HEK293 (cell line): ENCODE measurements around the gene RELT.

Experiments
- CTCF ChIA-PET: fragments of 350-600 bp; formaldehyde crosslinking; extraction: SDS; loops from one replicate; lab custom pipeline; 2021; ENCODE audit warnings: antibody characterized with exemption; lab: Yijun Ruan, JAX
- POLR2A ChIA-PET: fragments of 300-600 bp; formaldehyde crosslinking; extraction: SDS; loops from one replicate; lab custom pipeline; 2020; ENCODE audit warnings: antibody characterized with exemption, inconsistent platforms; lab: Yijun Ruan, JAX
- H3K27ac ChIP-seq: fragments of 200-500 bp; sonication (Bioruptor generic); 2 replicates; pipeline ENCODE4 v1.5.1; 2014; ENCODE audit warnings: low read depth, low read length, control low read depth, inconsistent platforms; ENCODE audit errors: extremely low read depth
- H3K36me3 ChIP-seq, 2 experiments: fragments of 200-500 bp in 1 of 2; sonication (Bioruptor generic) in 1 of 2; 1 replicate in 1 of 2; 2 replicates in 1 of 2; pipeline ENCODE4 v1.5.1; 2014 to 2017; ENCODE audit warnings: inconsistent platforms in 2 of 2, low read length in 2 of 2; ENCODE audit not compliant: control insufficient read depth in 2 of 2, insufficient read depth in 1 of 2
- H3K4me1 ChIP-seq: fragments of 200-500 bp; sonication (Bioruptor generic); 2 replicates; pipeline ENCODE4 v1.5.1; 2014; ENCODE audit warnings: mild to moderate bottlenecking, low read length, inconsistent platforms; ENCODE audit not compliant: control insufficient read depth, insufficient read depth
- H3K4me3 ChIP-seq: 2 replicates; pipeline ENCODE4 v1.5.1; 2011; ENCODE audit warnings: low read depth, mild to moderate bottlenecking, control low read depth, low read length, moderate library complexity
- H3K9me3 ChIP-seq: fragments of 200-500 bp; sonication (Bioruptor generic); 2 replicates; pipeline ENCODE4 v1.5.1; 2014; ENCODE audit warnings: low read depth, low read length, inconsistent platforms; ENCODE audit not compliant: control insufficient read depth, insufficient read depth
- GLIS2 ChIP-seq: fragments of 450-650 bp; formaldehyde crosslinking; IDR thresholded peaks from 2 replicates; pipeline ENCODE4 v1.5.1; 2016; ENCODE audit warnings: missing biosample characterization, missing genetic modification characterization
- HIC1 ChIP-seq: fragments of 450-650 bp; formaldehyde crosslinking; IDR thresholded peaks from 2 replicates; pipeline ENCODE4 v1.5.1; 2016; ENCODE audit warnings: missing biosample characterization, missing genetic modification characterization
- HOXA7 ChIP-seq: sonication (generic); formaldehyde crosslinking; IDR thresholded peaks from 2 replicates; pipeline ENCODE4 v1.8.1; 2022; ENCODE audit warnings: missing genetic modification reagents, borderline replicate concordance
- KLF9 ChIP-seq: fragments of 450-650 bp; formaldehyde crosslinking; IDR thresholded peaks from 2 replicates; pipeline ENCODE4 v1.5.1; 2016; ENCODE audit warnings: missing biosample characterization, missing genetic modification characterization, low read depth
- OVOL3 ChIP-seq: fragments of 450-650 bp; formaldehyde crosslinking; IDR thresholded peaks from 2 replicates; pipeline ENCODE4 v1.5.1; 2016; ENCODE audit warnings: missing biosample characterization, missing genetic modification characterization
- PRDM6 ChIP-seq: fragments of 450-650 bp; formaldehyde crosslinking; IDR thresholded peaks from 2 replicates; pipeline ENCODE4 v1.5.1; 2017; ENCODE audit warnings: missing biosample characterization, missing genetic modification characterization
- RBAK ChIP-seq: fragments of 450-650 bp; formaldehyde crosslinking; IDR thresholded peaks from 2 replicates; pipeline ENCODE4 v1.5.1; 2016; ENCODE audit warnings: missing biosample characterization, missing genetic modification characterization
- TSHZ1 ChIP-seq: fragments of 450-650 bp; formaldehyde crosslinking; IDR thresholded peaks from 2 replicates; pipeline ENCODE4 v1.5.1; 2016; ENCODE audit warnings: missing biosample characterization, missing genetic modification characterization, borderline replicate concordance
- YY1 ChIP-seq: fragments of 450-650 bp; formaldehyde crosslinking; IDR thresholded peaks from 2 replicates; pipeline ENCODE4 v1.5.1; 2018; ENCODE audit warnings: missing biosample characterization, missing genetic modification characterization
- ZBTB17 ChIP-seq: fragments of 450-650 bp; formaldehyde crosslinking; IDR thresholded peaks from 2 replicates; pipeline ENCODE4 v1.5.1; 2016; ENCODE audit warnings: missing biosample characterization, missing genetic modification characterization
- ZBTB20 ChIP-seq: fragments of 450-650 bp; formaldehyde crosslinking; IDR thresholded peaks from 2 replicates; pipeline ENCODE4 v1.5.1; 2016; ENCODE audit warnings: missing biosample characterization, missing genetic modification characterization
- ZBTB7A ChIP-seq: fragments of 450-650 bp; formaldehyde crosslinking; IDR thresholded peaks from 2 replicates; pipeline ENCODE4 v1.5.1; 2016; ENCODE audit warnings: low read depth, missing biosample characterization, missing genetic modification characterization
- ZNF133 ChIP-seq: fragments of 450-650 bp; formaldehyde crosslinking; IDR thresholded peaks from 2 replicates; pipeline ENCODE4 v1.5.1; 2016; ENCODE audit warnings: missing biosample characterization, missing genetic modification characterization
- ZNF140 ChIP-seq: fragments of 450-650 bp; formaldehyde crosslinking; IDR thresholded peaks from 2 replicates; pipeline ENCODE4 v1.5.1; 2016; ENCODE audit warnings: missing biosample characterization, missing genetic modification characterization
- ZNF16 ChIP-seq: fragments of 450-650 bp; formaldehyde crosslinking; IDR thresholded peaks from 2 replicates; pipeline ENCODE4 v1.5.1; 2016; ENCODE audit warnings: low read depth, missing biosample characterization, missing genetic modification characterization
- ZNF19 ChIP-seq: fragments of 450-650 bp; formaldehyde crosslinking; IDR thresholded peaks from 2 replicates; pipeline ENCODE4; 2016; ENCODE audit warnings: missing biosample characterization, missing genetic modification characterization, low read depth
- ZNF202 ChIP-seq: fragments of 450-650 bp; formaldehyde crosslinking; IDR thresholded peaks from 2 replicates; pipeline ENCODE4 v1.5.1; 2016; ENCODE audit warnings: missing biosample characterization, missing genetic modification characterization, borderline replicate concordance
- ZNF214 ChIP-seq: fragments of 450-650 bp; formaldehyde crosslinking; IDR thresholded peaks from 2 replicates; pipeline ENCODE4 v1.5.1; 2017; ENCODE audit warnings: missing biosample characterization, mild to moderate bottlenecking, missing genetic modification characterization, borderline replicate concordance
- ZNF266 ChIP-seq: fragments of 450-650 bp; formaldehyde crosslinking; IDR thresholded peaks from 2 replicates; pipeline ENCODE4 v1.5.1; 2016; ENCODE audit warnings: missing biosample characterization, missing genetic modification characterization, low read depth
- ZNF366 ChIP-seq: fragments of 450-650 bp; formaldehyde crosslinking; conservative IDR thresholded peaks from 2 replicates; pipeline ENCODE4 v1.5.1; 2016; ENCODE audit warnings: missing biosample characterization, missing genetic modification characterization
- ZNF416 ChIP-seq: fragments of 450-650 bp; formaldehyde crosslinking; IDR thresholded peaks from 2 replicates; pipeline ENCODE4 v1.5.1; 2016; ENCODE audit warnings: missing biosample characterization, missing genetic modification characterization
- ZNF513 ChIP-seq: fragments of 450-650 bp; IDR thresholded peaks from 2 replicates; pipeline ENCODE4 v1.5.1; 2018; ENCODE audit warnings: missing biosample characterization, missing genetic modification characterization
- ZNF521 ChIP-seq: fragments of 450-650 bp; formaldehyde crosslinking; IDR thresholded peaks from 2 replicates; pipeline ENCODE4 v1.5.1; 2017; ENCODE audit warnings: missing biosample characterization, mild to moderate bottlenecking, missing genetic modification characterization
- ZSCAN16 ChIP-seq: fragments of 450-650 bp; formaldehyde crosslinking; IDR thresholded peaks from 2 replicates; pipeline ENCODE4 v1.5.1; 2016; ENCODE audit warnings: missing biosample characterization, missing genetic modification characterization
- ZSCAN18 ChIP-seq: fragments of 450-650 bp; formaldehyde crosslinking; IDR thresholded peaks from 2 replicates; pipeline ENCODE4 v1.5.1; 2016; ENCODE audit warnings: missing biosample characterization, missing genetic modification characterization

Gene RELT

GRCh38 chr11:73428227-73428626 is 52.0 kb downstream of the RELT start:
- no peak overlapping the region for H3K4me3 ChIP-seq
- POLR2A ChIA-PET, result no interaction called here
- H3K4me1 ChIP-seq, result no peaks in the 10 kb centered on the region
- H3K9me3 ChIP-seq, result no peaks in the 10 kb centered on the region
- TF ChIP-seq ZNF202 (tag by site-specific recombination) (no peak), TSHZ1 (tag by site-specific recombination) (no peak), OVOL3 (tag by site-specific recombination) (no peak), ZNF266 (tag by site-specific recombination) (no peak), ZNF19 (tag by site-specific recombination) (no peak), ZNF214 (tag by site-specific recombination) (no peak), ZSCAN16 (tag by site-specific recombination) (no peak), PRDM6 (tag by site-specific recombination) (no peak), ZBTB20 (tag by site-specific recombination) (no peak), GLIS2 (no peak), ZNF416 (tag by site-specific recombination) (no peak), RBAK (tag by site-specific recombination) (no peak), ZNF133 (tag by site-specific recombination) (no peak), ZNF16 (tag by site-specific recombination) (no peak), ZSCAN18 (no peak), ZBTB17 (tag by site-specific recombination) (no peak), YY1 (tag by site-specific recombination) (no peak)
- CTCF ChIA-PET, result interaction anchor here (0.6 to 1.1 kb wide), 2 partner anchors 77 to 557 kb away, joined by 4 read pairs; no protein-coding TSS in a partner anchor
- H3K36me3 ChIP-seq, result peaks cover 0 to 7% of the 10 kb centered on the region in 2 experiments; a peak in 2 of 3 replicates
- H3K27ac ChIP-seq, result no peak overlapping the region

- Histone ChIP-seq H3K36me3 (peaks cover 0 to 7% of the 10 kb centered on the region in 2 experiments; a peak in 2 of 3 replicates), H3K4me1 (no peaks in the 10 kb centered on the region), H3K4me3 (no peak overlapping the region), H3K9me3 (no peaks in the 10 kb centered on the region), H3K27ac (no peak overlapping the region)
- POLR2A ChIA-PET, result no interaction called here
- CTCF ChIA-PET, result interaction anchor here (0.6 to 1.8 kb wide), 3 partner anchors 15 to 557 kb away, joined by 4 to 6 read pairs (median 5); no protein-coding TSS in a partner anchor
- TF ChIP-seq KLF9 (no peak), HIC1 (tag by site-specific recombination) (no peak), ZNF521 (tag by site-specific recombination) (no peak), HOXA7 (no peak), ZNF513 (tag by site-specific recombination) (no peak), ZNF140 (tag by site-specific recombination) (no peak), ZBTB7A (tag by site-specific recombination) (no peak), ZNF416 (tag by site-specific recombination) (no peak), ZNF214 (tag by site-specific recombination) (no peak), ZNF366 (no peak)
These were observed 52.5 kb downstream of the RELT start for GRCh38 chr11:73428699-73429098.
